Fibroblast of skin of back (primary cell): ENCODE measurements around the gene CCDC30.
A peak's percentile ranks its signal among the peaks of the same experiment; 100 is the strongest.
"Not testable (repeated sequence)": the region's sequence is repeated elsewhere in the genome, so short reads cannot be mapped to it uniquely, and the experiment has no call there.

Source experiments
- DNase-seq: peaks from one replicate; pipeline ENCODE4 v3.0.0-alpha.2; 2013

Gene CCDC30

DNA sequence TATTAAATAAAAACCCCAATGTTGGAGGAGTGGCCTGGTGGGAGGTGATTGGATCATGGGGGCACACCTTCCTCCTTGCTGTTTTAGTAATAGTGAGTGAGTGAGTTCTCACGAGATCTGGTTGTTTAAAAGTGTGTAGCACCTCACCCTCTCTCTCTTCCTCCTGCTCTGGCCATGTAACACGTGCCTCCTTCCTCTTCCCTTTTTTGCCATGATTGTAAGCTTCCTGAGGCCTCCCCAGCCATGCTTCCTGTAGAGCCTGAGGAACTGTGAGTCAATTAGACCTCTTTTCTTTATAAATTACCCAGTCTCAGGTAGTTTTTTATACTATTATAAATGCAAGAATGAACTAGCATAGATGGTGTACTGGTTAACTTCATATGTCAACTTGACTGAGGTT lies 68.0 kb downstream of the CCDC30 start:
- DNase-seq: no peak

DNA sequence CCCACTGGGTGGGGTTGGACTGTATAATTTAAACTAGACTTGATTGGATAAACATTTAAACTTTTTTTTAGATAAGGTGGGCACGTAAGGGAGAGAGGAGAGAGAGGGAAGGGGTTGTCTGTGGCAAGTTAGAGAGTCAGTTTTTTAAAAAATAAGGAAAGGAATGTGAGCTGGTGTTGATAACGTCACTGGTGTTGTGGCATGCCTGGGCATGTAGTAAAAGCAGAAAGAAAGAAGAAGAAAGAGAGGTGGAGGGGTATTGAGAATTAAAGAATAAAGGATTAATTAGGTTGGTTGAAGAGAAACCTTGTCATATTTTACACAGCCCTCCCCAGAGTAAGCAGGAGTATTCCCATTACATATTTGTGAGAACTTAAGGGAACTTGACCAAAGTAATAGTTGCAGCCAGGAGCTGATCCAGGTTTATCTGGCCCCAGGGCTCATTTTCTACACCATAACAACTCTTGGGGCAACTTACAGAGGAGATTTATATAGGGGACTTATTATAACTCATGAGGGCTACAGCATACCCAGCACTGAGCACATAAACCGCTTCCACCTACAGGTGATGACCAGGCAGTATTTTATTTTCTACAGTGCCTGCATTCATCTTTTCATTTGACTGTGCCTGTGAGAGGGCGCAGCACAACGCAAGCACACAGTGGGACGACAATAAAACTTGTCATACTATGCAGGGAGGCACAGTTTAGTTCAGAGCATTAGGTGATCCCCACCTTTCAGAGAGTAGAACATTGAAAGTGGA lies 70.2 kb downstream of the CCDC30 start:
- peak; percentile 1 for DNase-seq

DNA sequence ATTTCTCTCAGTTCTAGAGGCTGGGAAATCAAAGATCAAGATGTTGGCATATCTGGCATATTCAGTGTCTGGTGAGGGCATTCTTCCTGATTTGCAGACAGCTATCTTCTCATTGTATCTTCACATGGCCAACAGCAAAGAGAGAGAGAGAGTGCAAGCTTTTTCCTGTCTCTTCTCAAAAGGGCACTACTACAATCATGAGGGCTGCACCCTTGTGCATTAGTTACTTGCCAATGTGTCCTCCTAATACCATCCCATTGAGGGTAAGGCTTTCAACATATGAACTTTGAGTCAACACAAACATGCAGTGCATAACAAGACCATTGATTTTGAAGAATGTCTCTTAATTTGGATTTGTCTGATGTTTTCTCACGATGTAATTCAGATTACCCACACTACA lies 78.0 kb downstream of the CCDC30 start:
- DNase-seq: no peak

DNA sequence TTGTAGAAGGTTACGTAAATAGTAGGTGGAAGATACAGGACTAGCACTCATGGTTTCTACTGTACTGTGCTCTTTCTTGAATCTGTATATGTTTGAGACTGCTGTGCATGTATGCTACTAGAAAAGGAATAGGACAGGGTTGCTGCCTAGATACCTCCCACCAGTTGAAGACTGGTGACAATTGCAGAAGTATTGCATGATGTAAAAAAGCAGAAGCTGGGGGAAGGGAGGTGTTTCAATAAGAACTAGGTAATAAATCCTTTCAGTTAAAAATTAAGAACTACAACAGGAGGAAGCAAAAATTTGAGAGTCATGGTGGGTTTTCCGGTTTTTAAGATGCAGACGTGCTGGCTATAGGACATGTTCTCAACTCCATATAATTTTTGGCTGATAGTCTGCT lies 88.1 kb downstream of the CCDC30 start:
- DNase-seq: no peak

DNA sequence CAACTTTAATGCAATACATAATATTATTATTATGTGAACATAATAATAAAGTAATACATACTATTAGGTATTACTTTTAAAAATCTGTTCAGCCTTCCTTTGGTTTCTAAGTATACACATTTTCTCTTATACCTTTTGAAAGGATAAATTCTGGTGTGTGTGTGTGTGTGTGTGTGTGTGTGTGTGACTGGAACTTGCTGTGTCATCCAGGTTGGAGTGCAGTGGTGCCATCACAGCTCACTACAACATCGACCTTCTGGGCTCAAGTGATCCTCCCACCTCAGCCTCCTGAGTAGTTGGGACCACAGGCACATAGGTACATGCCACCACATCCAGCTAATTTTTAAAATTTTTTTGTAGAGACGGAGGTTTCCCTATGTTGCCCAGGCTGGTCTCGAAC lies 88.5 kb downstream of the CCDC30 start:
- DNase-seq: no peak

DNA sequence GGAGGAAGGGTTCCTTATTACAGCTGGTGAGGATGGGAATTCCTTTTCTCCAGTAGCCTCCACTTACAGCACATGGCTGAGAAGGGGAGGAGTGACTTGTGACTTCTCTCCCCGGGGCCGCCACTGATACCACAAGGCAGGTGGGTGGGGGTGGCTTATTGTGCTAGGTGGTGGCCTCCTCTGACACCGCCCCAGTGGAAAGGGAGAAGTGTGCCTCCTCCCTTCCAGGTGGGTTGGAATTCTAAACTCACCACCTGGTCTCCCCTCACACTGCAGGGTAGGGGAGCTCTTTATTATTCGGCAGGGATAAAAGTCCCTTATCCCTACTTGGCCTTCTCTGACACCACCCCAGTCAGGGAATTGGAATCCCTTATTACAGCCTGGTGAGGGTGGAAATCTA lies 89.5 kb downstream of the CCDC30 start:
- no peak for DNase-seq

DNA sequence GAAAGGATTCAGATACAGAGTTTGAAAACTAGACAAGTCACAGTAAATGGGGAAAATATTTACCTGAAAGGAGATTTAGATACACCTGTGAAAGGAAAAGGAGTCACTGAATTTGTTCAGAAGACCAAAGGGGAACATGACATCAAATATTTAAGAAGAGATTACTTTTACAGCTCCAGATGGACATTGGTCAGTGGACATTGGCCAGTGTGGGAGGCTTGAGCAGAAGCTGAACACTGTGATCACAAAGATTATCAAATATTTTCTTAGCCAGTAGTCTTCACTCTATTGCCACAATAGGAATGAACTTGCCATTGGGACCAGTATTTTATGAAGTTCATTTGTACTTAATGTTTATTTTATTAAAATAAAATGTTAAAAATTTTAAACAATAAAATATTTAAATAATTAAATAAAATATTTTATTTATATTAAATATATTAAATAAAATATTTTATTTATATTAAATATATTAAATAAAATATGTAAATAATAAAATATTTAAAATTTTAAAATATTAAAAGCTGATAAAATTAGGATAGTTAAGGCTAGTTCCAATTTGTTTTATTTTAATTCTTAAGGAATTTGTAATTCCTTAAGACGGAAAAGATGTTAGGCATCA lies 94.3 kb downstream of the CCDC30 start:
- DNase-seq: no peak

DNA sequence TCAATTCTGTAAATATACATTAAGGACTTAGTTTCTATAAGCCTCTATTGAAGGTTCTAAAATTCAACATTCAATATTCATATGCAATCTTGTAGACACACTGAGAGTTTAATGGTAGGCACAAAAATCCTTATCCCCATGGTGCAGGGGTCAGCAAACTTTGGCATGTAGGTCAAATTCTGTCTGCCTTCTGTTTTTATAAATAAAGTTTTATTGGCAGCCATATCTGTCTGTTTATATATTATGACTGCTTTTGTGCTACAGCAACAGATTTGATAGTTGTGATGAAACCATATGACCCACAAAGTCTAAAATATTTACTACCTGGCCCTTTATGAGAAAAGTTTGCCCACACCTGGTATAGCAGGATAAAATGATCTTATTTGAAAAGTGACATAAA lies 104.0 kb downstream of the CCDC30 start:
- DNase-seq: no peak

DNA sequence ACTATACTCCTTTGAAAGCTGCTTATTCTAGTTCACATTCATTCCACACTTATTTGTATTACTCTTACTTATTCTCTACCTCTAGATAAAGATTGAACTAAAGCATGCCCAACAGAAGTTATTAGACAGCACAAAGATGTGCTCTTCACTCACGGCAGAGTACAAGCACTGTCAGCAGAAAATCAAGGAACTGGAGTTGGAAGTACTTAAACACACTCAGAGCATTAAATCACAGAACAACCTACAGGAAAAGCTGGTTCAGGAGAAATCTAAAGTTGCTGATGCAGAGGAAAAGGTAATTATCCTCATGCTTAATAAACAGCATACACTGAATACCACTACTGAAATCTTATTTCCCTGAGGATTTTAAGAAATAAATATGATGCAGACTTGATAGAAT lies 113.8 kb downstream of the CCDC30 start:
- DNase-seq: no peak

DNA sequence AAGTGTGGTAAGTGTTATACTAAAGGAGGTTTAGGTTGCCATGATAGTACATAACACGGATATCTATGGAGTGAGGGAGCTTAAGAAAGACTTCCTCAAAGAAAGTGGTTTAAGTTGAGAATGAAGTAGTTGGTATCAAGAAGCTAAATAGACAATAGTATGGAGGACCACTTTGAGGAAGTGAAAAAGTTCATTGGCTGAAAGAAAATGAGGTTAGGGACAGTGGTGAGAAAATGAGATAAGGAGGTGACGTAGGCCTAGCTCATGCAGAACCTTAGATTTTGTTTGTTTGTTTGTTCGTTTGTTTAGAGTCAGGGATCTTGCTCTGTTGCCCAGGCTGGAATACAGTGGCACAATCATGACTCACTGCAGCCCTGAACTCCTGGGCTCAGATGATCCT lies 122.9 kb downstream of the CCDC30 start:
- DNase-seq: no peak

DNA sequence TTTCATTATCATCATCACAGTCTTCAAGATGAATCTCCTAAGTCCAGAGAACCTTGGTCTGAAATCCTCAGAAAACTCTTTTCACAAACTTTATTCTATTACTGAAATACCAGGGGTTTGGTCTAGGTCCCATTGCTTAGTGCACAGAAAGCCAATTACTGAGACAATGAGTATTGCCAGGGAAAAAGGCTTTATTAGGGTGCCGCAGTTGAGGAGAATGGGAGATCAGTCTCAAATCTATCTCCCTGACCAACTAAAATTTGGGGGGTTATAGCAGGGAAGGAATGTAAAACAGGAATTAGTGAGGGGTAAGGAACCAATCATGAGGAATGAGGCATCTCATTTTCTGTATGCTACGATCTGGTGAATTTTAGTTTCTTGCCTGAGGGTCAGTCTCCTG lies 124.7 kb downstream of the CCDC30 start:
- DNase-seq: no peak

DNA sequence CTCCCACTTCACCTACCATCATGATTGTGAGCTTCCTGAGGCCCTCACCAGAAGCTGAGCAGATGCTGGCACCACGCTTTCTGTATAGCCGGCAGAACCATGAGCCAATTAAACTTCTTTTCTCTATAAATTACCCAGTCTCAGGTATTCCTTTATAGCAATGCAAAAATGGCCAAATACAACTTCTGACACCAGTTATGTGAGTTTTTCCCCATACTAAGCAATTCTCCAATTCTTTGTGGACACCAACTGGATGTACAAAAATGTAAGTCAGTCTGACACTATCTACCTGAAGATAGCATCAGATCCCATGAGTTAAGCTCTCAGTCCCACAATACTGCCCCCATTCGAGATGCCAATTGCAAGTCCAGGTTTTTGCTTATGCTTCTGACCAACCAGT lies 129.7 kb downstream of the CCDC30 start:
- DNase-seq: no peak

DNA sequence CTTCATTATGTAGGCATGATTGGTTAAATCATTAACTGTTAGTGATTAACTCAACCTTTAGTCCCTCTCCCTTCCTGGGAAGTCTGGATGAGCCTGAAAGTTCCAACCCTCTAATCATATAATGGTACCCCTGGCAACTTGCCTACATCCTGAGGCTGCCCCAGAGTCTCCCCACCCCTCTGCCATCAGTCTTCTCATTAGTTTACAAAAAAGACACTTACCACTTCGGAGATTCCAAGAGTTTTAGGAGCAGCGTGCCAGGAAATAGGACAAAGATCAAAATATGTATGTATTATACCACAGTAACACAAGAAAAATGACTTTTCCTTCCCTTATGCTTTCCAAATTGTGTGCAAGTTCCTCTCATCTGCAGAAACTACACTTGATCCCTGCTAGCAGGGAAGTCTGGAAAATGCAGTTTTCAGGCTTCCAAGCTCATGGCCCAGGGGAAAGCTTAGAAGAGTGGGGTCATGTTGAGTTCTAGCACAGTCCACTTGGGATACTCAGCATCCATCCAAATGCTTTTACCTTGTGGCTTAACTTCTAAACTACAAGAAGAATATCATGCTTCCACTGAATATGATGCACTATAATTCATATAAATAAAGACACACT lies 130.5 kb downstream of the CCDC30 start:
- DNase-seq: no peak

DNA sequence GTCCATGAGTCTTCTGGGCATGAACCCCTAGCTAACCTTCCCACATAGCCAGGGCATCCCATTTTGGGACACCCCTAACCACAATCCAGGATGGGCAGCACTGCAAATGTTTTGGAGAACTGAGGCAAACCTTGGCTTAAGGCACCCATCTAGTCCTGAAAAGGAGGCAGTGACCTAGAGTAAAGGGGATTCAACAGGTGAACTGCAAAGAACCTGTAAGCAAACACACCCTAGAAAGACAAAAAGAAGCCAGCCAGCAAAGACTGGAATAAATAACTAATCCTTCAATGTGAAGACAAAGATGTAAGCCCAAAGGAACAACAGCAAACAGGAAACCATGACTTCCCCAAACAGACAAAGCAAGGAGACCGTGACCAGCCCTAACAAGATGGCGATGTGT lies 138.4 kb downstream of the CCDC30 start:
- no peak for DNase-seq

DNA sequence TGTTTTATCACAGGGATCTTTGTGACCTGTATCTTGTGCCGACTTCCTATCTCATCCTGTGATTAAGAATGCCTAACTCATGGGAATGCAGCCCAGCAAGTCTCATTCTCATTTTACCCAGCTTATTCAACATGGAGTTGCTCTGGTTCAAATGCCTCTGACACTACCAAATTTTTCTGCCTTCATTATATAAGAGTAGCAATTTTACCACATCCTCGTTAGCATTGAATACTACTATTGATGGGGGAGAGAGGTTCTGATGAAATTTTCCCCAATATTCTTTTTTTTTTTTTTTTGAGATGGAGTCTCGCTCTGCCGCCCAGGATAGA lies 150.7 kb downstream of the CCDC30 start:
- DNase-seq: no peak

DNA sequence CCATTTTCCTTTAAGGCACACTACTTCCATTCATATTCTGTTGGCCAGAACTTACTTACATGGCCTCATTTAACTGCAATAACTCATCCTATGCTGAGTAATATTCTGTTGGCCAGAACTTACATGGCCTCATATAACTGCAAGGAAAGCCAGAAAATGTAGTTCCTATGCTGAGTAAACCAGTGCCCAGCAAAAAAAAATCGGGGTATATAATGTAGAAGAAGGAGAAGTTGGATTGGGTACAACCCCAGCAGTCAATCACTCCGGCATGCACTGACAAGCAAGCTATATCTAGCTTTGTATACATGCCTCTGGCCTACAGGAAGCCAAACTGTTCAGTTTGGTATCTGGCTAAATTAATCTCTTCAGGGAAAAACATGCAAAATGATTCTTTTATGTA lies 155.8 kb downstream of the CCDC30 start:
- DNase-seq: no peak

DNA sequence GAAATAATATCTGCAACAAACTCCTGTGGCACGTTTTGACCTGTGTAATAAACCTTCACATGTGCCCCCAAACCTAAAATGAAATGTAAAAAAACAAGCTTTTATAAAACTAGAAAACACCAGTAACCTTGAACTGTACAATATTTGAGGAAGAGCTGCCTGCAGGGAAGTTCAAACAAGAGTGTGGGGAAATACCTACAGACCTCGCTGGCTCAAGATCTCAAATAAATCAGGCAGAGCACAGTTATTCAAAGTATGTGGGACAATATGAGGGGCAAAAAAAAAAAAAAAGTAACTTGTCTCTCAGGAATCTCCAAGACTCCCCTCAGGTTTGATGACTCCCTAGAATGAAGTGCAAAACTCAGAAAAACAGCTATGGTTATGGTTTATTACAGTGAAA lies 157.2 kb downstream of the CCDC30 start:
- DNase-seq: no peak

DNA sequence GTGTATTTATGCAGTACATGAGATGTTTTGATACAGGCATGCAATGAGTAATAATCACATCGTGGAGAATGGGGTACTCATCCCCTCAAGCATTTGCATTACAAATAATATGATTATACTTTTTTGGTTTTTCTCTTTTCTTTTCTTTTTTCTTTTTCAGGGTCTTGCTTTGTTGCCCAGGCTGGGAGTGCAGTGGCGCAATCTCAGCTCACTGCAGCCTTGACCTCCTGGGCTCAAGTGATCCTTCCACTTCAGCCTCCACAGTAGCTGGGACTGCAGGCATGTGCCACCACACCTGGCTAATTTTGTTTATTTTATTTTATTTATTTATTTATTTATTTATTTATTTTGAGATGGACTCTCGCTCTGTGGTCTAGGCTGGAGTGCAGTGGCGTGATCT lies 158.1 kb downstream of the CCDC30 start:
- DNase-seq: not testable (repeated sequence)

DNA sequence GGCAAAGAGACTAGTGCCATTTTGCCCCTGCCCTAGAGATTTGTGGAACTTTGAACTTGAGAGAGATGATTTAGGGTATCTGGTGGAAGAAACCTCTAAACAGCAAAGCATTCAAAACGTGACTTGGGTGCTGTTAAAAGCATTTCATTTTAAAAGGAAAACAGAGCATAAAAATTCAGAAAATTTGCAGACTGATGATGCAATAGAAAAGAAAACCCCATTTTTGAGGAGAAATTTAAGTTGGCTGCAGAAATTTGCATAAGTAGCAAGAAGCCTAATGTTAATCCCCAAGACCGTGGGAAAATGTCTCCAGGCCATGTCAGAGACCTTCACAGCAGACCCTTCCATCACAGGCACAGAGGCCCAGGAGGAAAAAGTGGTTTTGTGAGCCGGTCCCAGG lies 164.1 kb downstream of the CCDC30 start:
- not testable (repeated sequence) for DNase-seq

DNA sequence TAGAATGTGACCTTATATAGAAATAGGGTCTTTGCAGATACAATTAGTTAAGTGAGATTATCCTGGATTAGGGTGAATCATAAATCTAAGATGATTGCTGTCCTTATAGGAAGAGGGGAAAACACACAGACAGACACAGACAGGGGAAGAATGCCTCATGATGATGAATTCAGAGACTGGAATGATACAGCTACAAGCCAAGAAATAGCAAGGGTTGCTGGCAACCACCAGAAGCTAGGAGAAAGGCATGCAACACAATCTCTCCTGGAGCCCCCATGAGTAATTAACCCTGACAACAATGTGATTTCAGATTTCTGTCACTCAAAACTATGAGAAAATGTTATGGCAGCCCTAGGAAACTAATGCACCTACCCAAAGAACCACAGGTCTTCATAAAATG lies 176.0 kb downstream of the CCDC30 start:
- DNase-seq: peak; percentile 39

DNA sequence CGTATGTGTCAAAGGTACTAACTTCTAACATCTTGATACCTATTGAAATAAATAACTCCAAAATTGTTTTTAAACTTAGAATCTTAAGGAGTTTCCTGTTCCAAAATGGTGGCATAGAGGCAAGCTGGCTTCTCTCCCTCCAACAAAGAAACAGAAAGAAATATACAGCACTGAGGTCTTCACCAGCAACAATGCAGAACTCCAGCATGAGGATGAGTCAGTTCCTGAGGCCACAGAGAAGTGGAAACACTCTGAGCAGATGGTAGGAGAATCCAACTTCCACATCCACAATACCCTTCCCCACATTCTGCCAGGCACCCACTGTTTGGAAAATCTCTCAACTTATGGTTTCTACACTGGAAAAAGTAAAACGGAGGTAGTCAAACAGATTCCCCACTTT lies 183.0 kb downstream of the CCDC30 start:
- peak; percentile 4 for DNase-seq

DNA sequence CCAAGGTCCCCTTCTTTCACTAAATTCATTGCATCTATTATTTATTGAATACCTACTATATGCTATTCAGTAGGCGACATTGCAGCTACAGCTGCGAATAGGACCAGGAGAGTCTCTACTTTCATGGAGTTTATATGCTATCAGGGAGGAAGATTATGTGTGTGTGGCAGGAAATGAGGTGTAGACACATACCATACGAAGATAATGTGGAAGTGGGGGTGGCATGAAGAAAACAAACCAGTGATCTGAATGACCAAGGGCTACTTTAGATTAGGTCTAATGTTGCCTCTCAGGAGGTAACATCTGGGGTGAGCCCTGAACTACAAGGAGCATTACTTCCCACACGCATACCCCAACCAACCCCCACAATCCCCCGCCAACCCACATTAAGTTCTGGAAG lies 194.1 kb downstream of the CCDC30 start:
- no peak for DNase-seq

DNA sequence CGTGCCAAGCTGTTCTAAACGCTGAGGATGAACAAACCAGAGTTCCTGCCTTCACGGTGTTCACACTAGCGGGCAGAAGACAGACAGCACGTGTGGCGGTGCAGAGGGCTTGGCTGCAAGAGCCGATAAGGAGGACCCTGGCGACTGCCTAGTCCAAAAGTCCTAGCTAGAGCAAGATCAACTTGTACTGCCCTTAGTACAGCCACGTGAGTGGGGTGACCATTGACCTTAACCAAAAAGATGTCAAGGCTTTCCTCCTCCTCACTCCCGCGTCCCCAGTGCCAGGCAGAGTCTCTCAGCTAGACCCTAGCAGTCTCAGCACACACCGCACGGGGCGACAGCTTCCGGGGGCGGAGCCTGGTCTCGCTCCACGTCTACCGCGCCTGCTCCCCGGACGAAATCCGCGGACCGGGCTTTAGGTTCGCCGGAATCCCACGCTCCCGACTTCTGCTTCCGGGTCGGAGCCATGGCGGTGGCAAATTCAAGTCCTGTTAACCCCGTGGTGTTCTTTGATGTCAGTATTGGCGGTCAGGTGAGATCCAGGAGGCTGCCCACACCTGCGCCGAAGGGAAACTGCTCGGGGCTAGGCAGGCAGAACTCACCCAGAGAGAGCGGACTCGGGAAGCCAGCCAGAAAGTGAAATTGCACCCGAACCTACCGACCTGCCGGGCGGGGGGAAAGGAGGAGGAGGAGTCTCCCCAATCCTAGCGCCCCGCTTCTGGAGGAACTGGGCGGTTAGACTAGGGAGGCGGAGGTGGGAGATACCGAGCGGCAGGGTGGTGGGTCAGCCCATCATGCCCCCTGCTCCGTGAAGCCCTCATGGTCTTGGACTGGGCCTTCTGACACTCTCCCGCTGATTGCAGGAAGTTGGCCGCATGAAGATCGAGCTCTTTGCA lies 195.1 kb downstream of the CCDC30 start, which contains the start of gene PPIH:
Gene PPIH (plus strand): TSS at position 443 of the 896 bp plus-strand sequence. CDS start 24 bp downstream, at position 467.
- DNase-seq: peak; percentile 92
